Measurements from ENCODE around the gene ELK4. TPM values are rescaled to one million over a fixed set of nuclear protein-coding genes. Genes with fewer than 3 reads are reported as not detected.

Gene ELK4
- total and polyA plus RNA-seq, 2 experiments from 2014 or later, result 1.8 to 9.1 TPM

DNA sequence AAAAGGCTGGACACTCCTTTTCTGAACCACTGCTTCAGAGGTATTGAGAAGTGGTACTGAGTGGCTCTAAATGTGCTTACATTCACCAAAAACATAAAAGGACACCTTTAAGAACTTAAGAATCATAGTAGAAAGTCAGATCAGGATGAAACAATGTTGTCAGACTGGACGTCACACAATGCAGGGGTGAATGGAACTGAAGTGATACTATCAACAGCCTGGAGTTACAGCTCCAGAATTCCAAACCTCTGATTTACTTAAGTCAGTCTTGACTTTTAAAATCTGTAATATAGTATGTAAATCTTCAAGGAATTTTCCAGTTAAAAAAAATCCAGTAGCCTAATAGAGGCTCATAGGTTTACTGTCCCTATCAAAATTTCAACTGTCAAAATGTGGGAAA is 19.3 kb downstream of the ELK4 start:
- Histone ChIP-seq H3K4me3 (no peak overlapping the region), H3K36me3 (peaks cover 21% of the 10 kb centered on the region), H3K4me1 (ENCODE audit: low read depth) (no peaks in the 10 kb centered on the region), H3K27me3 (no peaks in the 10 kb centered on the region), H3K27ac (no peak overlapping the region), H3K9me3 (ENCODE audit: low read depth) (no peaks in the 10 kb centered on the region)
- no peak for DNase-seq (ENCODE audit: low read depth in 1 of 2, low spot score in 1 of 2)
- TF ChIP-seq, protein P1, sequence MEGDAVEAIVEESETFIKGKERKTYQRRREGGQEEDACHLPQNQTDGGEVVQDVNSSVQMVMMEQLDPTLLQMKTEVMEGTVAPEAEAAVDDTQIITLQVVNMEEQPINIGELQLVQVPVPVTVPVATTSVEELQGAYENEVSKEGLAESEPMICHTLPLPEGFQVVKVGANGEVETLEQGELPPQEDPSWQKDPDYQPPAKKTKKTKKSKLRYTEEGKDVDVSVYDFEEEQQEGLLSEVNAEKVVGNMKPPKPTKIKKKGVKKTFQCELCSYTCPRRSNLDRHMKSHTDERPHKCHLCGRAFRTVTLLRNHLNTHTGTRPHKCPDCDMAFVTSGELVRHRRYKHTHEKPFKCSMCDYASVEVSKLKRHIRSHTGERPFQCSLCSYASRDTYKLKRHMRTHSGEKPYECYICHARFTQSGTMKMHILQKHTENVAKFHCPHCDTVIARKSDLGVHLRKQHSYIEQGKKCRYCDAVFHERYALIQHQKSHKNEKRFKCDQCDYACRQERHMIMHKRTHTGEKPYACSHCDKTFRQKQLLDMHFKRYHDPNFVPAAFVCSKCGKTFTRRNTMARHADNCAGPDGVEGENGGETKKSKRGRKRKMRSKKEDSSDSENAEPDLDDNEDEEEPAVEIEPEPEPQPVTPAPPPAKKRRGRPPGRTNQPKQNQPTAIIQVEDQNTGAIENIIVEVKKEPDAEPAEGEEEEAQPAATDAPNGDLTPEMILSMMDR (IDR thresholded peaks at IDR 0.05; ENCODE audit: low read depth, low read length), result no peak

- no peaks in the 10 kb centered on the region for H3K27me3 ChIP-seq
- no peaks in the 10 kb centered on the region for H3K9me3 ChIP-seq (ENCODE audit: low read depth)
- TF ChIP-seq, protein P1 (IDR thresholded peaks at IDR 0.05; ENCODE audit: low read depth, low read length), result no peak
- DNase-seq (ENCODE audit: low read depth in 1 of 2, low spot score in 1 of 2), result no peak
- no peak overlapping the region for H3K4me3 ChIP-seq
- no peaks in the 10 kb centered on the region for H3K4me1 ChIP-seq (ENCODE audit: low read depth)
- H3K36me3 ChIP-seq, result peaks cover 20% of the 10 kb centered on the region
- no peak overlapping the region for H3K27ac ChIP-seq
Observed at GRCh38 chr1:205612104-205612503, 19.7 kb downstream of the ELK4 start.

GRCh38 chr1:205610901-205611466 is 20.8 kb downstream of the ELK4 start:
- Histone ChIP-seq H3K36me3 (peaks cover 10% of the 10 kb centered on the region), H3K9me3 (ENCODE audit: low read depth) (no peaks in the 10 kb centered on the region), H3K27me3 (no peaks in the 10 kb centered on the region), H3K4me3 (no peak overlapping the region), H3K27ac (no peak overlapping the region), H3K4me1 (ENCODE audit: low read depth) (no peaks in the 10 kb centered on the region)
- no peak for DNase-seq (ENCODE audit: low read depth in 1 of 2, low spot score in 1 of 2)
- TF ChIP-seq, protein P1 (IDR thresholded peaks at IDR 0.05; ENCODE audit: low read depth, low read length), result no peak

- TF ChIP-seq, protein P1 (IDR thresholded peaks at IDR 0.05; ENCODE audit: low read depth, low read length), result no peak
- peak in 1 of 2 donors; percentile 58 for DNase-seq (ENCODE audit: low read depth in 1 of 2, low spot score in 1 of 2)
- Histone ChIP-seq H3K4me1 (ENCODE audit: low read depth) (no peaks in the 10 kb centered on the region), H3K36me3 (peaks cover 6% of the 10 kb centered on the region), H3K27me3 (no peaks in the 10 kb centered on the region), H3K4me3 (no peak overlapping the region), H3K9me3 (ENCODE audit: low read depth) (no peaks in the 10 kb centered on the region), H3K27ac (no peak overlapping the region)
Observed at GRCh38 chr1:205610036-205610435, 21.8 kb downstream of the ELK4 start.

- TF ChIP-seq, protein P1 (IDR thresholded peaks at IDR 0.05; ENCODE audit: low read depth, low read length), result no peak
- Histone ChIP-seq H3K9me3 (ENCODE audit: low read depth) (no peaks in the 10 kb centered on the region), H3K27ac (no peak overlapping the region), H3K27me3 (no peaks in the 10 kb centered on the region), H3K4me3 (no peak overlapping the region), H3K4me1 (ENCODE audit: low read depth) (no peaks in the 10 kb centered on the region), H3K36me3 (no peaks in the 10 kb centered on the region)
- no peak for DNase-seq (ENCODE audit: low read depth in 1 of 2, low spot score in 1 of 2)
Observed at GRCh38 chr1:205604825-205605505, 26.8 kb downstream of the ELK4 start.
